SK-N-SH treated with all-trans-retinoic acid at 6 μM for 48 hours (cell line): ENCODE results near the gene GAST.

ENCODE experiments used
- ATAC-seq: fragments of 200-7000 bp; cut with Tn5 transposase; 3 replicates; pipeline ENCODE4 v1.9.1; 2020; ENCODE audit warnings: mild to moderate bottlenecking, moderate library complexity
- CREB5 ChIP-seq: fragments of 250-450 bp; sonication (Bioruptor Pico); IDR thresholded peaks from 2 replicates; pipeline ENCODE4 v1.5.1; 2020; ENCODE audit warnings: low read depth, mild to moderate bottlenecking, moderate library complexity
- ESRRG ChIP-seq: fragments of 250-450 bp; sonication (Bioruptor Pico); IDR thresholded peaks from 2 replicates; pipeline ENCODE4 v1.6.1; 2021; ENCODE audit warnings: mild to moderate bottlenecking
- GLIS3 ChIP-seq: fragments of 250-450 bp; sonication (Bioruptor Pico); IDR thresholded peaks from 2 replicates; pipeline ENCODE4 v1.5.0; 2020; ENCODE audit warnings: mild to moderate bottlenecking, moderate library complexity
- TF ChIP-seq, protein P1 (sequence below): fragments of 250-450 bp; sonication (Bioruptor Pico); IDR thresholded peaks from 2 replicates; pipeline ENCODE4 v1.5.1; 2021; ENCODE audit warnings: mild to moderate bottlenecking, moderate library complexity

Gene GAST

GRCh38 chr17:41763327-41763726 is 51.2 kb downstream of the GAST start:
- ATAC-seq = no peak
- TF ChIP-seq, protein P1, sequence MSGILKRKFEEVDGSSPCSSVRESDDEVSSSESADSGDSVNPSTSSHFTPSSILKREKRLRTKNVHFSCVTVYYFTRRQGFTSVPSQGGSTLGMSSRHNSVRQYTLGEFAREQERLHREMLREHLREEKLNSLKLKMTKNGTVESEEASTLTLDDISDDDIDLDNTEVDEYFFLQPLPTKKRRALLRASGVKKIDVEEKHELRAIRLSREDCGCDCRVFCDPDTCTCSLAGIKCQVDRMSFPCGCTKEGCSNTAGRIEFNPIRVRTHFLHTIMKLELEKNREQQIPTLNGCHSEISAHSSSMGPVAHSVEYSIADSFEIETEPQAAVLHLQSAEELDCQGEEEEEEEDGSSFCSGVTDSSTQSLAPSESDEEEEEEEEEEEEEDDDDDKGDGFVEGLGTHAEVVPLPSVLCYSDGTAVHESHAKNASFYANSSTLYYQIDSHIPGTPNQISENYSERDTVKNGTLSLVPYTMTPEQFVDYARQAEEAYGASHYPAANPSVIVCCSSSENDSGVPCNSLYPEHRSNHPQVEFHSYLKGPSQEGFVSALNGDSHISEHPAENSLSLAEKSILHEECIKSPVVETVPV = no peak
- no peak for TF ChIP-seq GLIS3 (CRISPR knock-in tag)
- TF ChIP-seq ESRRG = no peak
- no peak for TF ChIP-seq CREB5 (CRISPR knock-in tag)
